GM23248 (cell line): ENCODE measurements around the gene PLAAT5. TPM values are rescaled to one million over a fixed set of nuclear protein-coding genes. Genes with fewer than 3 reads are reported as not detected.

ENCODE experiments used
- DNase-seq: peaks from one replicate; pipeline ENCODE4 v3.0.0-alpha.2; 2015
- H2AFZ ChIP-seq: fragments of 200-600 bp; sonication (generic); 2 replicates; pipeline ENCODE4 v1.6.1; 2016; ENCODE audit warnings: antibody characterized with exemption
- H3F3A ChIP-seq: fragments of 200-600 bp; sonication (generic); 2 replicates; pipeline ENCODE4 v1.6.1; 2016; ENCODE audit warnings: mild to moderate bottlenecking, antibody characterized with exemption, mixed run types; ENCODE audit not compliant: insufficient read depth
- H3K27ac ChIP-seq: fragments of 200-600 bp; sonication (generic); 2 replicates; pipeline ENCODE4 v1.5.1; 2016; ENCODE audit warnings: mild to moderate bottlenecking
- H3K27me3 ChIP-seq: fragments of 200-600 bp; sonication (generic); replicated peaks from 2 replicates; pipeline ENCODE4 v1.6.1; 2016; ENCODE audit warnings: mild to moderate bottlenecking; ENCODE audit not compliant: insufficient read depth
- H3K36me3 ChIP-seq: fragments of 200-600 bp; sonication (generic); 2 replicates; pipeline ENCODE4 v1.6.1; 2016; ENCODE audit warnings: low read depth, mild to moderate bottlenecking
- H3K4me1 ChIP-seq: fragments of 200-600 bp; sonication (generic); 2 replicates; pipeline ENCODE4 v1.6.1; 2016; ENCODE audit warnings: mild to moderate bottlenecking; ENCODE audit not compliant: insufficient read depth
- H3K4me2 ChIP-seq: fragments of 200-600 bp; sonication (generic); one replicate; pipeline ENCODE4 v1.6.1; 2016; ENCODE audit warnings: mild to moderate bottlenecking; ENCODE audit not compliant: unreplicated experiment
- H3K4me3 ChIP-seq: fragments of 200-600 bp; sonication (generic); 2 replicates; pipeline ENCODE4 v1.5.1; 2016; ENCODE audit warnings: mild to moderate bottlenecking
- H3K79me2 ChIP-seq: fragments of 200-600 bp; sonication (generic); 2 replicates; pipeline ENCODE4 v1.6.1; 2016; ENCODE audit warnings: mild to moderate bottlenecking; ENCODE audit not compliant: insufficient read depth
- H3K9ac ChIP-seq: fragments of 200-600 bp; sonication (generic); 2 replicates; pipeline ENCODE4 v1.6.1; 2016; ENCODE audit warnings: mild to moderate bottlenecking
- H3K9me2 ChIP-seq: fragments of 200-600 bp; sonication (generic); 2 replicates; pipeline ENCODE4 v1.6.1; 2016; ENCODE audit warnings: mixed run types, mild to moderate bottlenecking, moderate library complexity; ENCODE audit not compliant: insufficient read depth
- H3K9me3 ChIP-seq: fragments of 200-600 bp; sonication (generic); one replicate; pipeline ENCODE4 v1.6.1; 2017; ENCODE audit warnings: low read depth
- H4K20me1 ChIP-seq: fragments of 200-600 bp; sonication (generic); 2 replicates; pipeline ENCODE4 v1.6.0; 2016; ENCODE audit not compliant: insufficient read depth
- EZH2 ChIP-seq: fragments of 200-600 bp; sonication (generic); IDR thresholded peaks from 2 replicates; pipeline ENCODE4 v1.6.1; 2018; ENCODE audit warnings: antibody characterized with exemption, mild to moderate bottlenecking; ENCODE audit not compliant: insufficient read depth, poor library complexity, severe bottlenecking
- EZH2phosphoT487 ChIP-seq: fragments of 200-600 bp; sonication (generic); IDR thresholded peaks from 2 replicates; pipeline ENCODE4 v1.6.1; 2018; ENCODE audit warnings: antibody characterized with exemption, moderate library complexity, mild to moderate bottlenecking, low read depth; ENCODE audit not compliant: insufficient read depth
- WGBS, 2 experiments: methylation state at CpG; one replicate each; pipeline ENCODE4 v1.1.6; 2015 to 2017; ENCODE audit warnings: low lambda C conversion rate in 2 of 2, low coverage in 1 of 2; ENCODE audit errors: missing lambda C conversion rate in 2 of 2; 5-methylcytosine and 5-hydroxymethylcytosine counted together
- in situ Hi-C: fragments of 300-500 bp; cut with MboI; formaldehyde crosslinking; loops from 2 replicates; pipeline ENCODE4 v1.15.0; 2020
- polyA plus RNA-seq: library from polyadenylated mRNA; unstranded; fragments of >200 nt; fragmentation: Nextera tagmentation; extraction: Ambion mirVana; gene quantifications from 2 replicates; pipeline ENCODE4 v1.2.1, GENCODE V29; 2016
- total RNA-seq: library from RNA; depleted of rRNA; stranded (reverse); fragments of >200 nt; shearing (Covaris generic); gene quantifications from 2 replicates; pipeline ENCODE4 v1.2.3, GENCODE V29; 2014

The PLAAT5 gene
- total and polyA plus RNA-seq, 2 experiments from 2014 or later: not detected

- WGBS, 2 experiments: 36 to 53% methylated on average over 4 of the region's 4 CpGs
Measured at GRCh38 chr11:63499874-63500273, 8.9 kb upstream of the PLAAT5 start.

GRCh38 chr11:63494975-63495374, 4.0 kb upstream of the PLAAT5 start:
- H3K9me2 ChIP-seq: no peaks in the 10 kb centered on the region
- in situ Hi-C loops: loop anchor here (25.0 kb wide), 1 partner anchor 242 kb away; no protein-coding TSS in a partner anchor
- H3K9ac ChIP-seq: no peak overlapping the region
- no peak overlapping the region for H3K4me2 ChIP-seq
- no peaks in the 10 kb centered on the region for H3K36me3 ChIP-seq
- no peaks in the 10 kb centered on the region for H3K79me2 ChIP-seq
- no peaks in the 10 kb centered on the region for H3F3A ChIP-seq
- peaks cover 35% of the 10 kb centered on the region for H3K27me3 ChIP-seq
- no peak for TF ChIP-seq EZH2
- TF ChIP-seq EZH2phosphoT487: no peak
- no peak overlapping the region for H3K4me3 ChIP-seq
- no peak overlapping the region for H3K27ac ChIP-seq
- no peaks in the 10 kb centered on the region for H4K20me1 ChIP-seq
- H3K4me1 ChIP-seq: no peaks in the 10 kb centered on the region
- H2AFZ ChIP-seq: no peak overlapping the region
- 53 to 55% methylated on average over 6 of the region's 6 CpGs for WGBS, 2 experiments
- DNase-seq: no peak
- H3K9me3 ChIP-seq: no peaks in the 10 kb centered on the region

More at GRCh38 chr11:63499874-63500273, 8.9 kb upstream of the PLAAT5 start:
- H3F3A ChIP-seq: no peaks in the 10 kb centered on the region
- no peaks in the 10 kb centered on the region for H3K9me2 ChIP-seq
- H3K4me2 ChIP-seq: no peak overlapping the region
- no peak overlapping the region for H2AFZ ChIP-seq
- no peaks in the 10 kb centered on the region for H3K4me1 ChIP-seq
- no peak overlapping the region for H3K27ac ChIP-seq
- no peak overlapping the region for H3K9ac ChIP-seq
- in situ Hi-C loops: loop anchor here (25.0 kb wide), 1 partner anchor 237 kb away; no protein-coding TSS in a partner anchor
- H3K9me3 ChIP-seq: no peaks in the 10 kb centered on the region
- TF ChIP-seq EZH2: no peak
- TF ChIP-seq EZH2phosphoT487: no peak
- DNase-seq: no peak
- H3K27me3 ChIP-seq: peaks cover 3% of the 10 kb centered on the region; the same call in 1 of the 2 replicates
- no peaks in the 10 kb centered on the region for H3K36me3 ChIP-seq
- H3K79me2 ChIP-seq: no peaks in the 10 kb centered on the region
- no peak overlapping the region for H3K4me3 ChIP-seq
- no peaks in the 10 kb centered on the region for H4K20me1 ChIP-seq

GRCh38 chr11:63493127-63493526, 2.2 kb upstream of the PLAAT5 start:
- DNase-seq: no peak
- in situ Hi-C loops: loop anchor here (25.0 kb wide), 1 partner anchor 244 kb away; no protein-coding TSS in a partner anchor
- H3K9me3 ChIP-seq: no peaks in the 10 kb centered on the region
- H3K36me3 ChIP-seq: no peaks in the 10 kb centered on the region
- WGBS, 2 experiments: 69 to 85% methylated on average over 1 of the region's 1 CpG
- no peak overlapping the region for H3K9ac ChIP-seq
- H3K4me1 ChIP-seq: no peaks in the 10 kb centered on the region
- no peaks in the 10 kb centered on the region for H3K9me2 ChIP-seq
- H3K4me2 ChIP-seq: no peak overlapping the region
- no peaks in the 10 kb centered on the region for H4K20me1 ChIP-seq
- peaks cover 45% of the 10 kb centered on the region for H3K27me3 ChIP-seq
- no peak overlapping the region for H3K27ac ChIP-seq
- H3K79me2 ChIP-seq: no peaks in the 10 kb centered on the region
- TF ChIP-seq EZH2 (no peak), EZH2phosphoT487 (no peak)
- H3K4me3 ChIP-seq: no peak overlapping the region
- no peaks in the 10 kb centered on the region for H3F3A ChIP-seq
- H2AFZ ChIP-seq: no peak overlapping the region

- in situ Hi-C loops: loop anchor here (25.0 kb wide), 1 partner anchor 245 kb away; no protein-coding TSS in a partner anchor
- H3K9me3 ChIP-seq: no peaks in the 10 kb centered on the region
- H3K4me3 ChIP-seq: no peak overlapping the region
- DNase-seq: no peak
- H3K27me3 ChIP-seq: peaks cover 44% of the 10 kb centered on the region
- no peaks in the 10 kb centered on the region for H3K79me2 ChIP-seq
- no peak overlapping the region for H3K9ac ChIP-seq
- no peaks in the 10 kb centered on the region for H3F3A ChIP-seq
- no peak overlapping the region for H2AFZ ChIP-seq
- H4K20me1 ChIP-seq: no peaks in the 10 kb centered on the region
- H3K27ac ChIP-seq: no peak overlapping the region
- H3K4me2 ChIP-seq: no peak overlapping the region
- no peaks in the 10 kb centered on the region for H3K36me3 ChIP-seq
- TF ChIP-seq EZH2: no peak
- TF ChIP-seq EZH2phosphoT487: no peak
- 60 to 78% methylated on average over 1 of the region's 1 CpG for WGBS, 2 experiments
- no peaks in the 10 kb centered on the region for H3K4me1 ChIP-seq
- H3K9me2 ChIP-seq: no peaks in the 10 kb centered on the region
Measured at GRCh38 chr11:63492441-63492840, 1.5 kb upstream of the PLAAT5 start.
